HEK293T (cell line): ENCODE data around the gene TTC23L.

Experiments
- CTCF ChIA-PET: fragments of 350-600 bp; formaldehyde crosslinking; extraction: SDS; loops from one replicate; lab custom pipeline; 2021; ENCODE audit warnings: antibody characterized with exemption, inconsistent platforms; lab: Yijun Ruan, JAX
- POLR2A ChIA-PET: fragments of 350-600 bp; formaldehyde crosslinking; extraction: SDS; loops from one replicate; lab custom pipeline; 2020; ENCODE audit warnings: antibody characterized with exemption, inconsistent platforms; lab: Yijun Ruan, JAX
- DNase-seq: peaks from one replicate; pipeline ENCODE4 v3.0.0; 2012; ENCODE audit warnings: mixed read lengths; ENCODE audit errors: extremely low spot score
- ARNT ChIP-seq: fragments of 450-650 bp; IDR thresholded peaks from 2 replicates; pipeline ENCODE4 v1.6.1; 2017; ENCODE audit warnings: mild to moderate bottlenecking
- BHLHE40 ChIP-seq: fragments of 450-650 bp; IDR thresholded peaks from 2 replicates; pipeline ENCODE4 v1.6.1; 2016; ENCODE audit warnings: mild to moderate bottlenecking, moderate library complexity, borderline replicate concordance
- CTBP1 ChIP-seq: fragments of 450-650 bp; IDR thresholded peaks from 2 replicates; pipeline ENCODE4 v1.6.1; 2016; ENCODE audit warnings: borderline replicate concordance
- ELF4 ChIP-seq: fragments of 450-650 bp; IDR thresholded peaks from 2 replicates; pipeline ENCODE4 v1.6.1; 2017; ENCODE audit warnings: antibody characterized with exemption
- FOXA1 ChIP-seq: fragments of 450-650 bp; IDR thresholded peaks from 2 replicates; pipeline ENCODE4 v1.6.1; 2016; ENCODE audit warnings: mild to moderate bottlenecking
- FOXK2 ChIP-seq: fragments of 450-650 bp; IDR thresholded peaks from 2 replicates; pipeline ENCODE4 v1.6.1; 2016; ENCODE audit warnings: mild to moderate bottlenecking
- FOXM1 ChIP-seq: fragments of 450-650 bp; IDR thresholded peaks from 2 replicates; pipeline ENCODE4 v1.6.1; 2017; ENCODE audit warnings: mild to moderate bottlenecking, borderline replicate concordance
- HDGF ChIP-seq: fragments of 450-650 bp; IDR thresholded peaks from 2 replicates; pipeline ENCODE4 v1.6.1; 2017; ENCODE audit warnings: antibody characterized with exemption, borderline replicate concordance
- L3MBTL2 ChIP-seq: fragments of 450-650 bp; conservative IDR thresholded peaks from 2 replicates; pipeline ENCODE4 v1.6.1; 2016; ENCODE audit warnings: mild to moderate bottlenecking
- LEF1 ChIP-seq: fragments of 450-650 bp; IDR thresholded peaks from 2 replicates; pipeline ENCODE4 v1.6.1; 2017; ENCODE audit warnings: mild to moderate bottlenecking, borderline replicate concordance
- NFRKB ChIP-seq: fragments of 450-650 bp; IDR thresholded peaks from 2 replicates; pipeline ENCODE4 v1.6.1; 2016; ENCODE audit warnings: mild to moderate bottlenecking, moderate library complexity
- PKNOX1 ChIP-seq: fragments of 450-650 bp; IDR thresholded peaks from 2 replicates; pipeline ENCODE4 v1.6.1; 2016
- SP1 ChIP-seq: fragments of 450-650 bp; IDR thresholded peaks from 2 replicates; pipeline ENCODE4 v1.6.1; 2017
- SUZ12 ChIP-seq: fragments of 450-650 bp; IDR thresholded peaks from 2 replicates; pipeline ENCODE4 v1.6.1; 2016; ENCODE audit warnings: mild to moderate bottlenecking
- TARDBP ChIP-seq: fragments of 450-650 bp; IDR thresholded peaks from 2 replicates; pipeline ENCODE4 v1.6.1; 2016
- ZNF384 ChIP-seq: fragments of 450-650 bp; IDR thresholded peaks from 2 replicates; pipeline ENCODE4 v1.6.1; 2016

The TTC23L gene

GRCh38 chr5:34802834-34803563, 36.0 kb upstream of the TTC23L start:
- no peak for DNase-seq
- ChIA-PET POLR2A (no interaction called here), CTCF (interaction anchor here (0.9 kb wide), 1 partner anchor 19 kb away, joined by 3 read pairs; no protein-coding TSS in a partner anchor)
- TF ChIP-seq ZNF384 (no peak), FOXA1 (no peak), PKNOX1 (no peak), L3MBTL2 (no peak), CTBP1 (no peak), HDGF (no peak), TARDBP (no peak), BHLHE40 (no peak), LEF1 (no peak), SUZ12 (no peak), FOXK2 (no peak), SP1 (no peak), ELF4 (no peak), NFRKB (no peak), ARNT (no peak)

- TF ChIP-seq FOXK2 (no peak), BHLHE40 (no peak), TARDBP (no peak), SUZ12 (no peak), L3MBTL2 (no peak), ELF4 (no peak), FOXM1 (no peak), ARNT (no peak), CTBP1 (no peak), FOXA1 (no peak), PKNOX1 (no peak), LEF1 (no peak), SP1 (no peak), NFRKB (no peak)
- DNase-seq = no peak
- ChIA-PET CTCF (interaction anchor here (0.9 kb wide), 1 partner anchor 20 kb away, joined by 3 read pairs; no protein-coding TSS in a partner anchor), POLR2A (no interaction called here)
Observed at GRCh38 chr5:34803974-34804732, 34.8 kb upstream of the TTC23L start.

- ChIA-PET POLR2A (no interaction called here), CTCF (no interaction called here)
- no peak for DNase-seq
- TF ChIP-seq FOXK2 (no peak), ZNF384 (no peak), HDGF (no peak), L3MBTL2 (no peak), FOXM1 (no peak), SUZ12 (no peak), ARNT (no peak), FOXA1 (no peak), TARDBP (no peak), SP1 (no peak), ELF4 (no peak), LEF1 (no peak), CTBP1 (no peak)
Observed at GRCh38 chr5:34804913-34805312, 34.1 kb upstream of the TTC23L start.

- POLR2A ChIA-PET = no interaction called here
- DNase-seq = no peak
- CTCF ChIA-PET = no interaction called here
- TF ChIP-seq L3MBTL2 (no peak), SP1 (no peak), CTBP1 (no peak), FOXM1 (no peak), PKNOX1 (no peak), SUZ12 (no peak), ARNT (no peak), ZNF384 (no peak), FOXA1 (no peak), FOXK2 (no peak)
Observed at GRCh38 chr5:34806532-34806931, 32.4 kb upstream of the TTC23L start.

- no peak for DNase-seq
- TF ChIP-seq FOXK2 (no peak), FOXM1 (no peak), ARNT (no peak), TARDBP (no peak), FOXA1 (no peak), ZNF384 (no peak), SUZ12 (no peak), NFRKB (no peak), PKNOX1 (no peak)
- POLR2A ChIA-PET = no interaction called here
- CTCF ChIA-PET = no interaction called here
Observed at GRCh38 chr5:34811706-34812105, 27.3 kb upstream of the TTC23L start.
